Fibroblast of lung (primary cell): ENCODE results near the gene CCDC198.

Source experiments
- CTCF ChIP-seq, 2 donors: IDR thresholded peaks in 1 of 2; conservative IDR thresholded peaks in 1 of 2; 1 replicate in 1 of 2; 2 replicates in 1 of 2; pipeline ENCODE4 v1.5.1; 2011 to 2012; ENCODE audit warnings: low read length in 2 of 2, control low read depth in 1 of 2, inconsistent platforms in 1 of 2, low read depth in 1 of 2, mild to moderate bottlenecking in 1 of 2
- EZH2 ChIP-seq: IDR thresholded peaks from 2 replicates; pipeline ENCODE4 v1.5.1; 2012; ENCODE audit warnings: low read length, control low read depth, mild to moderate bottlenecking; ENCODE audit errors: missing control alignments

GRCh38 chr14:57435923-57436322, 57.7 kb downstream of the CCDC198 start:
- TF ChIP-seq CTCF (conservative IDR thresholded peaks at IDR 0.05 in 1 of 2, IDR thresholded peaks at IDR 0.05 in 1 of 2; ENCODE audit: low read depth in 1 of 2, low read length in 2 of 2) (no peak), EZH2 (no peak)
